Mucosa of rectum (tissue), 2 donors: ENCODE data around the gene ISCA2.

ENCODE experiments used
- H3K27ac ChIP-seq, 2 donors: one replicate each; pipeline ENCODE4 v1.7.0; 2013; ENCODE audit warnings: inconsistent platforms in 2 of 2, low read depth in 2 of 2, low read length in 2 of 2
- H3K27me3 ChIP-seq, 2 donors: one replicate each; pipeline ENCODE4 v1.7.0; 2013; ENCODE audit warnings: low read length in 2 of 2; ENCODE audit not compliant: control insufficient read depth in 2 of 2, insufficient read depth in 2 of 2
- H3K36me3 ChIP-seq, 2 donors: one replicate each; pipeline ENCODE4 v1.7.0; 2013; ENCODE audit warnings: low read length in 2 of 2; ENCODE audit not compliant: control insufficient read depth in 2 of 2, insufficient read depth in 2 of 2
- H3K4me1 ChIP-seq, 2 donors: one replicate each; pipeline ENCODE4 v1.7.0; 2013; ENCODE audit warnings: low read length in 2 of 2, mild to moderate bottlenecking in 1 of 2; ENCODE audit not compliant: control insufficient read depth in 2 of 2, insufficient read depth in 2 of 2
- H3K4me3 ChIP-seq, 2 donors: one replicate each; pipeline ENCODE4 v1.7.0; 2013; ENCODE audit warnings: low read length in 2 of 2
- H3K9ac ChIP-seq, 2 donors: one replicate each; pipeline ENCODE4 v1.7.0; 2013; ENCODE audit warnings: low read length in 2 of 2, low read depth in 1 of 2, mild to moderate bottlenecking in 1 of 2
- H3K9me3 ChIP-seq, 2 donors: one replicate each; pipeline ENCODE4 v1.7.0; 2013; ENCODE audit warnings: low read length in 2 of 2; ENCODE audit not compliant: control insufficient read depth in 2 of 2
- donor health status: healthy.
- donor health status: Normal muscosa, but diverticular disease.

ISCA2 gene

GRCh38 chr14:74507085-74507484, 13.5 kb downstream of the ISCA2 start:
- Histone ChIP-seq H3K9me3 (no peaks in the 10 kb centered on the region), H3K27me3 (peaks cover 0 to 3% of the 10 kb centered on the region in 2 donors), H3K4me3 (no peak overlapping the region), H3K36me3 (no peaks in the 10 kb centered on the region), H3K4me1 (no peaks in the 10 kb centered on the region), H3K27ac (no peak overlapping the region), H3K9ac (no peak overlapping the region)

- Histone ChIP-seq H3K27me3 (peaks cover 0 to 3% of the 10 kb centered on the region in 2 donors), H3K9ac (no peak overlapping the region), H3K36me3 (no peaks in the 10 kb centered on the region), H3K9me3 (no peaks in the 10 kb centered on the region), H3K4me3 (no peak overlapping the region), H3K27ac (no peak overlapping the region), H3K4me1 (no peaks in the 10 kb centered on the region)
Measured at GRCh38 chr14:74507840-74508239, 14.3 kb downstream of the ISCA2 start.

- peaks cover 0 to 3% of the 10 kb centered on the region in 2 donors for H3K27me3 ChIP-seq
- H3K9ac ChIP-seq, result no peak overlapping the region
- no peaks in the 10 kb centered on the region for H3K4me1 ChIP-seq
- no peak overlapping the region for H3K4me3 ChIP-seq
- H3K36me3 ChIP-seq, result no peaks in the 10 kb centered on the region
- H3K9me3 ChIP-seq, result no peaks in the 10 kb centered on the region
- no peak overlapping the region for H3K27ac ChIP-seq
Measured at GRCh38 chr14:74508292-74508731, 14.7 kb downstream of the ISCA2 start.

- Histone ChIP-seq H3K27ac (no peak overlapping the region), H3K9ac (no peak overlapping the region), H3K4me1 (no peaks in the 10 kb centered on the region), H3K27me3 (peaks cover 0 to 3% of the 10 kb centered on the region in 2 donors), H3K36me3 (no peaks in the 10 kb centered on the region), H3K4me3 (no peak overlapping the region), H3K9me3 (no peaks in the 10 kb centered on the region)
Measured at GRCh38 chr14:74508844-74509428, 15.4 kb downstream of the ISCA2 start.

DNA sequence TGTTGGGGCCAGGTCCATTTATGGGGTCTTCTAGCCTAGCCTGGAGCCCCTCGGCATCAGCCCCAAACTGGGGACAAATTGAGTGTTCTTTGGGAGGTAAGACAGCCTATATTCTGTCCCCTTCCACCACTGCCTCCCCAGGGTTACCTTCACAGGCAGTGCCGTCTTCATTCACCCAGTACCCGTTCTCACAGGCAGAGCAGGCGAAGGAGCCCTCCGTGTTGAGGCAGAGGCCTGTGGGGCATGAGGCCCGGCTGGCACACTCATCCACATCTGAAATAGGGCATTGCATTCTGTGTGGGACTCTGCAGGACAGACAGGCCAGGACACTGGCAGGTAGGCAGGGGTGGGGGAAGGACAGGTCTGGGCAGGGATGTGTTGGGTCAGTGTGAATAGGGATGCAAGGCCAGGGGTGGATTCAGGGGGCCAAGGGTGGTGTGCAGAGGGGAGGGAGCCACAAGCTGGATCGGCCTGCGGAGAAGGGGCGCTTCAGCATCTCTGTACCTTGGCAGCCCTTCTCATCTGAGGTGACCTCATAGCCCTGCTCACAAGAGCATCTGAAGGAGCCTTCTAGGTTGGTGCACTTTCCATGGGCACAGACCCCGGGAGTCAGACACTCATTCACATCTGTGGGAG, 16.1 kb downstream of the ISCA2 start:
- H3K4me3 ChIP-seq, result no peak overlapping the region
- no peaks in the 10 kb centered on the region for H3K36me3 ChIP-seq
- no peaks in the 10 kb centered on the region for H3K9me3 ChIP-seq
- no peak overlapping the region for H3K9ac ChIP-seq
- H3K4me1 ChIP-seq, result no peaks in the 10 kb centered on the region
- H3K27ac ChIP-seq, result no peak overlapping the region
- H3K27me3 ChIP-seq, result peaks cover 0 to 3% of the 10 kb centered on the region in 2 donors

- no peaks in the 10 kb centered on the region for H3K9me3 ChIP-seq
- H3K27ac ChIP-seq, result no peak overlapping the region
- no peaks in the 10 kb centered on the region for H3K36me3 ChIP-seq
- no peak overlapping the region for H3K9ac ChIP-seq
- no peaks in the 10 kb centered on the region for H3K4me1 ChIP-seq
- H3K4me3 ChIP-seq, result no peak overlapping the region
- peaks cover 0 to 3% of the 10 kb centered on the region in 2 donors for H3K27me3 ChIP-seq
Measured at GRCh38 chr14:74510223-74510931, 16.8 kb downstream of the ISCA2 start.

DNA sequence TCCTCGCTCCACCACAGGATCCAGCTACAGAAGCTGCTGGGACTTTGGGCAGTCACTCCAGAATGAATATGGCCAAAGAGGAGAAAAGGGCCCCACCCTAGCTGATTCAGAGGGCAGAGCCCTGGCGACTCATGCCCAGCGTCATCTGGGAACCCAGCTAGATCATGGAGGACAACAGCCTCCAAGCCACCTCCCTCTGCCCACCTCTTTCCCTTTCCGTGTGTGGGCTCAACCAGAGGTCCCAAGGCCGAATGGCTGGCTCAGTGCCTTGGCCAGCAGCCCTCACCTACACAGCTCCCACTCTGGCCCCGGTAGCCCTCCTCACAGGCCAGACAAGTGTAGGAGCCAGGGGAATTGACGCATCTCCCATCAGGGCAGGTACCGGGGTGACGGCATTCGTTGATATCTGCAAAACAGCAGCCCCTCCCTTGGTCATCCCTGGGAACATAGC, 17.4 kb downstream of the ISCA2 start:
- H3K36me3 ChIP-seq, result no peaks in the 10 kb centered on the region
- peaks cover 0 to 3% of the 10 kb centered on the region in 2 donors for H3K27me3 ChIP-seq
- no peak overlapping the region for H3K9ac ChIP-seq
- H3K4me1 ChIP-seq, result no peaks in the 10 kb centered on the region
- H3K9me3 ChIP-seq, result no peaks in the 10 kb centered on the region
- H3K4me3 ChIP-seq, result no peak overlapping the region
- no peak overlapping the region for H3K27ac ChIP-seq

GRCh38 chr14:74511966-74512830, 18.6 kb downstream of the ISCA2 start:
- Histone ChIP-seq H3K9ac (no peak overlapping the region), H3K36me3 (no peaks in the 10 kb centered on the region), H3K4me1 (no peaks in the 10 kb centered on the region), H3K27ac (no peak overlapping the region), H3K27me3 (peaks cover 0 to 3% of the 10 kb centered on the region in 2 donors), H3K9me3 (no peaks in the 10 kb centered on the region), H3K4me3 (no peak overlapping the region)

DNA sequence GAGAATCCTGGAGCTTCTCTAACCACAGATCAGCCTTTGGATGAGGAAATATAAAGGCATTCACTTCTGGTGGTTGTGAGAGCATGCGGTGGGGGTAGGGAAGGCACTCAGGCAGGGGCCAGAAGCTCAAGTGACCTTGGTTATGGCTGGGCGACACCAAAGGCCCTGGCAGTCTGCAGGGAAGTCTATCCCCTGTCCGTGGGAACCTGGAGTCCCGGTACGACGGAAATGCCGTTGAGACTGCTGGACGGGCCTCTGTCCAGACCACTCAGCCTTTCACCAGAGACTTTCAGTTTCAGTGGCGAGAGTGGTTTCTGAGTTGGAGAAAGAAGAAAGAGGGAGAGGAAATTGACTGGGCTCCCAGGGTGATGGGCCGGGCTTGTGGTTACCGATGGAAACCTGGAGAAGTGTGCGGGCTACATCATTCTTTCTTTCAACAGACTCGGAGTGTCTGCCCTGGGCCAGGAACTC, 20.9 kb downstream of the ISCA2 start:
- no peaks in the 10 kb centered on the region for H3K4me1 ChIP-seq
- no peaks in the 10 kb centered on the region for H3K36me3 ChIP-seq
- H3K9ac ChIP-seq, result no peak overlapping the region
- no peak overlapping the region for H3K27ac ChIP-seq
- H3K9me3 ChIP-seq, result no peaks in the 10 kb centered on the region
- H3K4me3 ChIP-seq, result no peak overlapping the region
- H3K27me3 ChIP-seq, result no peaks in the 10 kb centered on the region
